HG03442 (cell line): ENCODE results near the gene NMD3.

ENCODE experiments used
- ATAC-seq: cut with Tn5 transposase; IDR thresholded peaks from one replicate; pipeline ENCODE4 v1.9.1; 2021; ENCODE audit warnings: mild to moderate bottlenecking, moderate library complexity; ENCODE audit not compliant: unreplicated experiment

The NMD3 gene

DNA sequence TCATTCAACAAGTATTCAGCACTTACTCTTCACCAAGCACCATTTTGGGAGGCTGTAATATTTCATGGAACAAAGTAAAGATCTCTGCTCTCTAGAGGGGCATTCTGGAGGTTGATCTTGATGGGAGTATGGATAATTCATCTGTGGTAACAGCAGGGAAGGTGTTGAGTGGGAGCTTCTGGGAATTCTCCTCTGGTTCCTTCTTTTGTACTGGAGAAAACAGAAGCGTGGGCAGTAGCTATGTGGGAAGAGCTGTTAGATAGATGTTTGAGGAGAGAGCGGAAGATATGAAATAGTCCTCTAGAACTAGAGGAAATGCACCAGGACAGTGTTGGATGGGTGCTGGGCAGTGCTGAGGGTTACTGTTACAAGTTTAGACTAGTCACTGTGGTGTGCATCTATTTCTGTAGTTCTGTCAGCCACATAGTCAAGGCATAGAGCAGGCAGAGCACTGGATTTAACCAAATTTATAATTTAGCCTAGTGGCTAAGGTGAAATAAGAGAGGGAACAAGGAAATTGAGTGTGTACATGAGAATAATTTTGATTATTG is 9.6 kb downstream of the NMD3 start:
- no peak for ATAC-seq

DNA sequence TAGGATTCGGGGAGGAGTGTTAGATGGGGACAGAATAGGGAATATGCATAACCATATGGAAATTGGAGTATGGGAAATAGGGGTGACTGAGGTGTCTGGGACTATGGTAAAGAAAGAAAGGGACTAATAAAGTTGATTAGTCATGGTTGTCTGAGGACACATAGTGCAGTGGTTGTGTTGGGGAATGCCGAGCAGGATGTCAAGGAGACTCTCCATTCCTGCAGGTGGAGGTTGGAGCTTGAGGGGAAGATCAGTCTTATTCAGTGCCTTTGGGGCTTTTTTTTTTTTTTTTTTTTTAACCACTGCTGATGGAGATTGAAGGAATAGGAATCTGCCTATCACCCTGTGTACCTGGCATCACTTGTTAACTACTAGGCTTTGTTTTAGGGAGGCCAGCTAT is 10.8 kb downstream of the NMD3 start:
- no peak for ATAC-seq

DNA sequence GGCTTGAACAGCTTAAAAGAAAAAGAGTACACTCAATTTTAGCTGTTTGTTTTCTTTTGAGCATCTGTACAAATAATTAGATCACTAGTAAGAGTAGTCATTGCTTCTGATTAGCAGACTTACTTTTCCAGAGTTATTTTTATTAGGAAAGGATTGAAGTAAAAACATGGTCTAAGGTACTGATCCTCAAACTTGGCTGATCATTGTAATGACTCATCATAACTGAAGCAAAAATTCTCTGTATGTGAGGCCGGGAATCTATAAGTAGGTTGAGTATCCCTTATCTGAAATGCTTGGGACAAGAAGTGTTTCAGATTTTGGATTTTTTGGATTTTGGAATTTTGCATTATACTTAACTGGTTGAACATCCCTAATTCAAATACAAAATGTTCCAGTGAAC is 12.4 kb downstream of the NMD3 start:
- no peak for ATAC-seq

DNA sequence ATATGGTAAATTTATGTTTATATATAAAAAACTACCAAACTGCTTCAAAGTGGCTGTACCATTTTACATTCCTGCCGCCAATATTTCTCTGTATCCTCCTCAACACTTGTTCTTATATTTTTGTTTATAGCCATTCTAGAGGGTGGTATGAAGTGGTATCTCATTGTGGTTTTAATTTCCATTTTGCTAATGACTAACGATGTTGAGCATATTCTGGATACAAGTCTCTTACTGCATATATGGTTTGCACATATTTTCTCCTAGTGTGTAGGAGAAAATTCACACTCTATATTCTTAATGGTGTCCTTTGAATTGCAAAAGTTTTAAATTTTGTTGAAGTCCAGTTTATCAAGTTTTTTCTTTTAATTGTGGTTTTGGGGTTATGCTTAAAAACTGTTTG is 15.1 kb downstream of the NMD3 start:
- ATAC-seq, result no peak

DNA sequence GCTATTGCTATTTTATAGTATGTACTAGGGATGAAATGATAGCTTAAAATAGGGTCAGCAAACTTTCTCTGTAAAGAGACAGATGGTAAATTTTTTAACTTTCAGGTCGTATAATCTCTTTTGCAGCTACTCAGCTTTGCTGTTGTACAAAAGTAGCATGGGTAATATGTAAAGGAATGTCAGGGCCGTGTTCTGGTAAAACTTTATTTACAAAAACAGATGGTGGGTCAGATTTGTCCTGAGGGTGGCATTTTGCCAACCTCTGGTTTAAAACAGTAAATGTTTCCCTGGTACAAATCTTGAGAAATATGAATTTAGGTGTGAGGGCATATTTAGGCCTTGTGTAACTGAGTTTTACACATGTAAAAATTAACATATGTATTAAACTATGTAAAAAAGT is 18.6 kb downstream of the NMD3 start:
- ATAC-seq, result no peak

DNA sequence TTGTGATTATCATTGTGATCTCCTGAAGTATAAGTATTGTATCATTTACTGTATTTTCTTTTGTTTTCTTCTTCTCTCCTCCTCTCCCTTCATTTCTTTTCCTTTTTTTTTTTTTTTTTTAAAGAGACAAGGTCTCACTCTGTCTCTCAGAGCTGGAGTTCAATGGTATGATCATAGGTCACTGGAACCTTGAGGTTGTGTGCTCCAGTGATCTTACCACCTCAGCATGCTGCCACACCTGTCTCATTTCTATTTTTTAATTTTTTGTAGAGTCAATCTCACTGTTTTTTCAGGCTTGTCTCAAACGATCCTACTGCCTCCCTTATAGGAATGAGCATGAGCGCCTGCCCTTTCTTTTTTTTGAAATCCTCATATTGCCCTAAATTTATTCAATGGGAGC is 23.4 kb downstream of the NMD3 start:
- no peak for ATAC-seq

DNA sequence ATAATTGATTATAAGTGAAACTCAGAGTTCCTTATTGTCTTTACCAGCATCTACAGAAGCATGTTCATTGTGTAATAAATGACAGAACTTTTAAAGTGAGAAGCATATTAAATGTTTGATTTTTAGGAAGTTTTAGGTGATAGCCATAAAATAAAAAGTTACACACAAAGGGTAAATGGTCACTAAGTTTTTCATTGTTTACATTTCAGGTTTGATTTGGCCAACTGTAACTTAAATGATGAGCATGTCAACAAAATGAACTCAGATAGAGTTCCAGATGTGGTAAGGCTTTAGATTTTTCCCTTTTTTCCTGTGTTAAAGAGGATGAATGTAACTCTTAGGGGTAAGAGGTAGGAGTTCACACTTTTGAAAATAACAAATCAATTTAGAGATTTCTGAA is 25.9 kb downstream of the NMD3 start:
- no peak for ATAC-seq

DNA sequence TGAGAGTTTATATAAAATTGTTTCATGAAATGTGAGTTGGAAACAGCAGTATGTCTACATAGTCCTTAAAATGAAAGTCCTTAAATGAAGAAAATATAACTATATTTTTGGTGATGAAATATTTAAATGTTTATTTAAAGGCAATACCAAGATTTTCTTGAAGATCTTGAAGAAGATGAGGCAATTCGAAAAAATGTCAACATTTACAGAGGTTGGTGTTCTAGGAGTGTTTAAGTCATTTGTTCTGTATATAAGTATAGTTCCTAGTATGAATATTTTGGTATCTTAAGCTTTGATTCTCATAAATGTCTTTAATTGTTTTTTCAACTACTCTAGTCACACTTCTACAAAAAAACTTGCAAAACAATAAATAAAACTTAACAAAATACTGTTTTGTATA is 29.0 kb downstream of the NMD3 start:
- ATAC-seq, result no peak

DNA sequence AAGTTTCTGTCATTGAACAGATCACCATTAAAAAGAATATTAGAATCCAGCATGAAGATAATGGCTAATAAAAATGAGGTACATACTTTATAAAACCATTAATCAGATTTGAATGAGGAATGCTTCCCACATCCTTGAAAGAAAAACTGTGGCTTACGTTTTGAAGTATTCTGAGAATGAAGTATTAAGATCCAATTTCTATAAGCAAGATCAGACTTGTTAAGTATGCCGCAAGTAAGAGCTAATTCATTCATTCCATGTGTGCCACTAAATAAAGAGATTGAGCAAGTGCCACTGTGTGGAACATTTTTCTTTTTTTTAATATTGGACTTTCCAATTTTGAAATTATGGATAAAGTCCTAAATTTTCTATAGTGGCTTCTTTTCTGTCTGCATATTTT is 30.6 kb downstream of the NMD3 start:
- no peak for ATAC-seq

DNA sequence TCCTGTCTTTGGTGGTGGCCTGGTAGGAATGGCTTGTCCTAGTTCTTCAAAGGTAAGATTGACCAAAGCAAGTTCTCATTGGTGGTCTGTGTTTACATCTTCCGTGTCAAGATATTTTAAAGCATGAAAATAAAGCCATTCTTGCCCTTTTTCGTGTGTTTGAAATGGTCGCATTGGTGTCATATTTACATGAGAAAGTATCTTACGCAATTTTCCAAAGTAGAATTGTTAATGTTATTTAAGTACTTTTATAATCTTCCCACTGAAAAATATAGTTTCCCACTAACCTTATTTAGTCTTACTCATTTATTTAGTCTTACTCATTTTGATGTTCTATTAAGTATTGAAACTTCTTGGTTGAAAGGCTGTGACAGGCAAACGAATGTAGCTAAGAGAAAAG is 31.0 kb downstream of the NMD3 start:
- ATAC-seq, result no peak

DNA sequence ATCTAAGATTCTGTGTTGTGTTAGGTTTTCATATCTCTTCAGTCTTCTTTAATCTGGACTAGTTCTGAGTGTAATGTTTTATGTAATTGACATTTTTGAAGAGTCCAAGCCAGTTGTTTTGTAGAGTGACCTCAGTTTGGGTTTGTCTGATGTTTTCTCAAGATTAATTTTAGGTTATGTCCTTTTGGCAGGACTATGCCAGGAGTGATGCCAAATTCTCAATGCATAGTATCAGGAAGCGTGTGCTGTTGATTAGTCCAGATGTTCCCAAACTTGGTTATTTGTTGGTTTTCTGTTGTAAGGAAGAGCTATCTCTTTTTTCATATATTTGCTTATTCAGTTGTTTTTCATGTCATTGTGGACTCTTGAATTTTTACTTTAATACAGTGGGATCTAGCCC is 32.6 kb downstream of the NMD3 start:
- no peak for ATAC-seq

DNA sequence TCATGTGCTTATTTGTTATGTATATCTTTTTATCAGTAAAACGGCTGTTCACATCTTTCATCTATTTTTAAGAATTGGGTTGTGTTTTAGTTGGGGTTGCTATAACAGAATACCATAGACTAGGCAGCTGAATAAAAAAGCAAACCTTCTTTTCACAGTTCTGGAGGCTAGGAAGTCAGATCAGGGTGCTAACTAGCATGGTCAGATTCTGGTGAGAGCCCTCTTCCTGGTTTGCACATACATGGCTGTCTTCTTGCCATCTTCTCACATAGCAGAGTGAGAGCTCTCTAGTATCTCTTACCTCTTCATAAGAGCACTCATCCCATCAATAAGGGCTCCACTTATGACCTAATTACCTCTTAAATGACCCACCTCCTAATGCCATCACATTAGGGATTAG is 33.8 kb downstream of the NMD3 start:
- ATAC-seq, result no peak

DNA sequence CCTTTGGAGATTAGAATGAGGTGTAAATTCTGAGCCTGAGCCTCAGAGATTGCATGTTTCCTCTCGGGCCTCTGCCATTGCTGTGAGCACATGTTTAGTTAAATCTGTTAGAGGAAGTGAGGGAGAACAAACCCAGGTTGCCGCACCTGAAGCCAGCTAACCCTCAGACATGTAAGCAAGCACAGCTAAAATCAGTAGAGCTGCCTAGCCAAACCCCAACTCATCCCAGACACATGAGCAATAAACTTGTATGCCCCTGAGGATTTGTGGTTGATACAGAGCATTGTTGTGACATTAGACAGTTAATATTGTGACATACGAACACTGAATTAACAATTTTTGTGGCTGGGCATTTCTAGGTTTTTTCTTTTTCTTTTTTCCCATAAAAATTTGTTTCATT is 41.9 kb downstream of the NMD3 start:
- ATAC-seq, result no peak

DNA sequence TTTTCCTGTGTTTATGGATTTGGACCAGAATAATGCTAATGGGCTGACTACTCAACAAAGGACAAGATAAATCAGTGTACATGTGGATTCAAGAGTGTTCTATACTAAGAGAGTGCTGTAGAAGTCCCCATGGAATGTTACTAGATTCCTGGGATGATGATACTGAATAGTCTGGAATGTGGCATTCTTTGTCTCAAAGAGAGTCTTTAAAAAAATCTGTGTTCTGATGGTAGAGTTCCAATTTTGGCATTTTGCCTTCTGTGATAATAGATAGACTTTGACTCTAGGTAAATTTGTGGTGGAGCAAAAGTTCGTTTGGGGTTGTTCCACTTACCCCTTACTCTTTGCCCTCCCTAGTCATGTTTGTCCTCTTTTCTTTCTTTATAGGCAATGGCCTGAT is 43.7 kb downstream of the NMD3 start:
- no peak for ATAC-seq

DNA sequence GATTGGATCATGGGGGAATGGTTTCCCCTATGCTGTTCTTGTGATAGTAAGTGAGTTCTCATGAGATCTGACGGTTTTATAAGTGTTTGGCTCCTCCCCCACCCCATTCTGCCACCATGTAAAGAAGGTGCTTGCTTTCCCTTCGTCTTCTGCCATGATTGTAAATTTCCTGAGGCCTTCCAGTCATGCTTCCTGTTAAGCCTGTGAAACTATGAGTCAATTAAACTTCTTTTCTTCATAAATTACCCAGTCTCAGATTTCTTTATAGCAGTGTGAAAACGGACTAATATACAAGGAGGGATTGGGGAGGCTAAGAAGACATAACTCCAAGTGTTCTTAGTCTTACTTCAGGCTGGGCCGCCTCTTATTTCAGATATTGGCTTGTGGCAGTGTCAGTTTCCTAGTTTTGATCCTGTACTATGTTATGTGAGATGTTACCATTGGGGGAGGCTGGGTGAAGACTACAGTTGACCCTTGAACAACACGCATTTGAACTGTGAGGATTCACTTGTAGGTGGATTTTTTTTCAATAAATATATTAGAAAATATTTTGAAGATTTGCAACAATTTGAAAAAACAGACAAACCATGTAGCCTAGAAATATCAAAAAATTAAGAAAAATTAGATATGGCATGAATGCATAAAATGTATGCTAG is 44.9 kb downstream of the NMD3 start:
- no peak for ATAC-seq

DNA sequence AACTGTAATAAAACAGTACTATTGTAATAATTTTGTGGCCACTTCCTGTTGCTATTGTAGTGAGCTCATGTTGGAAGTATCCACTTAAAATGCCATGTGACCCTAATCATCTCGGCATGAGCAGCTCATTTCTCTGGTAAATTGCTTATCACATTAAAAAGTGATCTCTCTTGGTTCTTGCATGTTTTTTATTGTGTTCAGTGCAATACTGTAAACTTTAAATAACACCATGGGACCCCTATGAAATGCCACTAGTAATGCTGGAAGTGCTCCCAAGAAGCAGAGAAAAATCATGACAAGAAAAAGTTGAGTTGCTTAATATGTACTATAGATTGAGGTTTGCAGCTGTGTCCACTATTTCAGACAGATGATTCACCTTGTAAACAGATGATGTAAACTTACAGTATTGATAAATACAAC is 45.6 kb downstream of the NMD3 start:
- no peak for ATAC-seq

DNA sequence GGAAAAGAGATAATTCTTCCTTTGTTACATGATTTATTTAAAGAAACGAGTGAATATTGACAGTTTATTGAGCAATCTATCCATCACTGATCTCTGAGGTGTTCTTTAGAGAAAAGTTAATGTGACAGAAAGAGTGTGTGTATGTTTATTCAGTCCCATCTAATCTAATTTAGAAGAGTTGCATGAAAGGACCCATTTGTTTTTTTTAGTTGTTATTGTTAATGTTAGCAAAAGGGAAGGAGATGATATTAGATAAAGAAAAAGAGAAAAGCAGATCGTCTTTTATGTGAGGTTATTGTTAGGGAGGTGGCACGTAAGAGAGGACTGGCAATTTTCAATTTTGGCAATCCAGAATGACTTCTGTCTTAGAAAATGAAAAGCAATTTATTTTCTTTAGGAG is 46.5 kb downstream of the NMD3 start:
- no peak for ATAC-seq

DNA sequence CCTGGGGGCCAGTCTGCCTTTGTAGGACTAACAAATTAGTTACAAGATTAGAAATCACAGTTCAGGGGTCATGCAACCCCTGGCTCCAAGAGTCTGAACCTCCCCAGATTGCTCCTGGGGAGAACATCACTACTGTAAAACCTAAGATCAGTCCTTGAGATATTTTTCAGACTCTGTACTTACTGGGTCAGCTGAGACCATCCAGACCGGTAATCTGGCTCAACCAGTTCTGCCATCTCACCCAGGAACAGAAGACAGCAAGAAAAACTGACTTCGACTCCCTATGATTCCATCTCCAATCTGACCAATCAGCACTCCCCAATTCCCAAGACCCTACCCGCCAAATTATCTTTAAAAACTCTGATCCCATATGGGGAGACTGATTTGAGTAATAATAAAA is 47.5 kb downstream of the NMD3 start:
- no peak for ATAC-seq

DNA sequence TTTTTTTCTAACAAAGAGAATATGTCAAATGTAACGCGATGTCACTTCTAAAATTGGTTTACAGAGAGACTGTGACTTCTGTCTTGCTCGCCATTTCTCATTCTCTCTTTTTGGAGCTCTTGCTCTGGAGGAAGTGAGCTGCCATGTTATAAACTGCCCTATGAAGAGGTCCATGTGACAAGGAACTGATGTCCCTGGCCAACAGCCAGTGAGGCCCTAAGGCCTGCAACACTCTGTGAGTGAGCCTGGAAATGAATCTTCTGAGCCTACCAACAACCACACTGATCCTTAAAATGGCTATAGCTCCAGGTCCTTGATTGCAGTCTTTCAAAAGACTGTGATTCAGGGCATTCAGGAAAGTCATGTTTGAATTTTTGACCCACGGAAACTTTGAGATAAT is 49.9 kb downstream of the NMD3 start:
- ATAC-seq, result no peak

DNA sequence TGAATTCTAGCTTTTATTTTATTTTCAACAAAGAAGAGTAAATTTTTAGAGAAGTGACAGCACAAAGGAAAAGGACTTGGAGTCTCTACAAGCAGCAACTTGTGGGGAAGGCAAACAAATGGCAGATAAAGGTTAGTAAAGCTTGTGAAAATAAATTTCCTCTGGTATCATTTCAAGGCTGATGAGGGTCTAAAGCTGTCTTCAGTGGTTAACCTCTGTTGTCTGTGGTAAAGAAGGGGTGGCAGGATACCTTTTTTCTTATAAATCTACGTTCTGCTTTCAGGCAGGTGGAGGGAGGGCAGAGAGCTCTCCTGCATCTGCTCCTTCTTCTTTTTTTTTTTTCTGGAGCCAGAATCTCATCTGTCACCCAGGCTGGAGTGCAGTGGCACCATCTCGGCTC is 50.5 kb downstream of the NMD3 start:
- ATAC-seq, result no peak

DNA sequence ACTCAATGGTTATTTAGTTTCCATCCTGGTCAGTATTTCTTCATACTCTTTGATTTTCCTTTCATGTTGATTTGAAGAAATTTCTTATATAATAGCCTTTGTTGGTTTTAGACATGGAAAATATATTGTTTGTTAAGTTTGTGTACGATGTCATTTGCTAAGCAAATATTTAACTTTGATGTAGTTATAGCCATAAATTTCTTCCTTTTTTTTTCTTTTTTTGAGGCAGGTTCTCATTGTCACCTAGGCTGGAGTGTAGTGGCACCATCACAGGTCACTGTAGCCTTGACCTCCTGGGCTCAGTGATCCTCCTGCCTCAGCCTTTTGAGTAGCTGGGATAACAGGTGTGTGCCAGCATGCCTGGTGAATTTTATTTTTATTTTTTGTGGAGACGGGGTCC is 51.4 kb downstream of the NMD3 start:
- ATAC-seq, result no peak

DNA sequence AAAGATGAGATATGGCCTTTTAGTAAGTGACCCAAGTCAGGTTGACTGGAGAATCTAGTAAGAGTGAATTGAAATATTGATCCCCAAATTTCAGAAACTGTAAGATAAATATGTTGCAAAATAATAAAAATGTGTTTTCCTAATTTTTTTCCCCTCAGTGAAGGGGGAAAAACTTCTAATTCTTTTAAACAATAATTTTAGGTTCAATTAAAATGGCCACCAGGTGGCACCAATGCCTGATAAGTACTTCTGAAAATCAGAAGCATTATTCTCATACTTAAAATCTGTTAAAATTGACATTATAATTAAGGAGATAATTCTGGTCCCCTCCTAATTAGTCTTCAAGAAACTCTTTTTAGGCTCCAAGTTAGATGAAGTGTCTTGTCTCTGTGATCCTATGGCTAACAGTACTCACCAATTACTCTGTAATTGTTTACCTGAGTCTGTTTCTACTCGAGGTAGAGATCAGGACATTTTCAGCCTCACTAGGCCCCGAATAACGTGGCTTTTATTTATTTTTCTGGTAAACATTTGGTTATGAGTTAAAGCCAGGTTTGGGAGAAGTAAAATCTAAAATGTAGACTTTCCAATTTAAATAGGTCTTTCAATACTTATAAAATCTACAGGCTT is 52.6 kb downstream of the NMD3 start:
- ATAC-seq, result no peak
